Heart right ventricle (tissue), 16 donors: ENCODE results near the gene NELL2. TPM values are rescaled to one million over a fixed set of nuclear protein-coding genes. Genes with fewer than 3 reads are reported as not detected.

Experiments
- ATAC-seq, 8 donors: fragments of 200-7000 bp; cut with Tn5 transposase; one replicate each; pipeline ENCODE4 v1.9.1; 2020; ENCODE audit warnings: mild to moderate bottlenecking in 8 of 8, moderate library complexity in 8 of 8, moderate number of reproducible peaks in 1 of 8
- DNase-seq, 2 donors: peaks; one replicate each; pipeline ENCODE4 v3.0.0-alpha.2; 2020
- H3K27ac ChIP-seq, 10 donors: fragments of 200-600 bp; sonication (generic) in 2 of 10; one replicate each; pipeline versions ENCODE4 v1.5.0 to v1.8.0; 2020 to 2022; ENCODE audit warnings: mild to moderate bottlenecking in 3 of 10
- H3K27me3 ChIP-seq, 7 donors: fragments of 200-600 bp; one replicate each; pipeline ENCODE4 v1.8.0; 2021 to 2022; ENCODE audit warnings: mild to moderate bottlenecking in 2 of 7
- H3K36me3 ChIP-seq, 9 donors: fragments of 200-600 bp; sonication (generic) in 1 of 9; one replicate each; pipeline versions ENCODE4 v1.5.0 to v1.8.0; 2020 to 2022; ENCODE audit warnings: mild to moderate bottlenecking in 2 of 9
- H3K4me1 ChIP-seq, 9 donors: fragments of 200-600 bp; sonication (generic) in 1 of 9; one replicate each; pipeline versions ENCODE4 v1.5.0 to v1.8.0; 2020 to 2022; ENCODE audit warnings: mild to moderate bottlenecking in 4 of 9
- H3K4me3 ChIP-seq, 10 donors: fragments of 200-600 bp; sonication (generic) in 2 of 10; one replicate each; pipeline versions ENCODE4 v1.5.0 to v1.8.0; 2020 to 2022; ENCODE audit warnings: mild to moderate bottlenecking in 7 of 10, moderate library complexity in 2 of 10
- H3K9me3 ChIP-seq, 11 donors: fragments of 200-600 bp in 10 of 11; sonication (generic) in 2 of 11; one replicate each; pipeline versions ENCODE4 v1.5.0 to v1.8.0; 2013 to 2022; ENCODE audit warnings: mild to moderate bottlenecking in 2 of 11, control low read depth in 1 of 11, moderate library complexity in 1 of 11
- CTCF ChIP-seq, 9 donors: fragments of 200-600 bp; sonication (generic) in 2 of 9; IDR thresholded peaks; one replicate each; pipeline versions ENCODE4 v1.5.0 to v1.8.0; 2021 to 2022; ENCODE audit warnings: antibody characterized with exemption in 9 of 9, mild to moderate bottlenecking in 5 of 9, moderate library complexity in 1 of 9
- WGBS, 2 donors: extraction: QIAGEN DNeasy Blood & Tissue Kit; methylation state at CpG; one replicate each; pipeline ENCODE4 v1.1.7; 2013; ENCODE audit warnings: inconsistent platforms in 1 of 2; 5-methylcytosine and 5-hydroxymethylcytosine counted together
- intact Hi-C, 10 donors: fragments of 100-400 bp; cut with DNase I; formaldehyde crosslinking; loops; one replicate each; pipeline versions ENCODE4 v1.11.1 to v1.14.2; 2022
- polyA plus RNA-seq, 2 donors: library from polyadenylated mRNA; stranded (reverse); fragments of 200-250 nt; gene quantifications; one replicate each; pipeline ENCODE4 v1.2.3, GENCODE V29; 2013
- total RNA-seq, 10 donors: library from RNA; stranded (reverse); fragmentation: NEBNext Ultra II Directional in 3 of 10; extraction: Animal tissue kit (Norgen Biotek cat#: 25700) in 3 of 10; gene quantifications; one replicate each; pipeline versions ENCODE4 v1.2.1 to v1.2.4, GENCODE V29; 2021 to 2023
- donor health status: Arrhythmogenic right ventricular cardiomyopathy.
- donor health status: ischemic (EF 13 %, LVEDD 7.1; RV severe dilation, severe dysfunction).
- donor health status: healthy with polysubstance abuse.
- donor health status: DM: no; HTN: yes; CAD: no.
- donor health status: DM: no; HTN: no; CAD: no.
- donor health status: ischemic (EF 25% LVEDD 6.9; RV normal size, moderate dysfunction).
- donor health status: ischemic (EF 25% LVEDD 5.7; RV mildly dilated, moderate dysfunction).
- donor health status: healthy.
- donor health status: DM: yes; HTN: yes; CAD: no.
- donor health status: Ischemic cardiomyopathy.
- donor health status: ischemic (EF 35%, LVEDD 5.7; RV mildly dilated, moderate dysfunction).
- donor health status: nonischemic (EF 11% LVEDD 7.7; RV severe dilation, severe dysfunction).
- donor health status: DM: yes; HTN: yes; CAD: no.
- donor health status: PGD.
- donor health status: ischemic (EF 29% LVEDD 5.4; RV normal size, mild dysfunction).
- donor health status: nonischemic (EF 23%, LVEDD 6.1; RV moderate dilation, normal function).

Gene NELL2
- total and polyA plus RNA-seq, 12 donors: 0.06 to 2.8 (median 0.46) TPM; not detected in 3

GRCh38 chr12:44532940-44533339 lies 343.2 kb downstream of the NELL2 start:
- Histone ChIP-seq H3K36me3 (no peaks in the 10 kb centered on the region), H3K4me1 (no peaks in the 10 kb centered on the region), H3K9me3 (no peaks in the 10 kb centered on the region), H3K4me3 (no peak overlapping the region), H3K27ac (no peak overlapping the region), H3K27me3 (no peaks in the 10 kb centered on the region)
- 67 to 71% methylated on average over 1 of the region's 1 CpG for WGBS, 2 donors
- TF ChIP-seq CTCF (IDR thresholded peaks at IDR 0.05): no peak
- intact Hi-C loops: no loop called here
- no peak for ATAC-seq
- no peak for DNase-seq

GRCh38 chr12:44531320-44531971 lies 344.7 kb downstream of the NELL2 start:
- H3K4me3 ChIP-seq: no peak overlapping the region
- 42 to 53% methylated on average over 2 of the region's 2 CpGs for WGBS, 2 donors
- H3K27me3 ChIP-seq: no peaks in the 10 kb centered on the region
- H3K4me1 ChIP-seq: no peaks in the 10 kb centered on the region
- intact Hi-C loops: no loop called here
- H3K9me3 ChIP-seq: no peaks in the 10 kb centered on the region
- no peaks in the 10 kb centered on the region for H3K36me3 ChIP-seq
- no peak for DNase-seq
- no peak for TF ChIP-seq CTCF (IDR thresholded peaks at IDR 0.05)
- no peak for ATAC-seq
- H3K27ac ChIP-seq: no peak overlapping the region

GRCh38 chr12:44526655-44527182 lies 349.4 kb downstream of the NELL2 start:
- Histone ChIP-seq H3K27me3 (no peaks in the 10 kb centered on the region), H3K4me3 (no peak overlapping the region), H3K9me3 (no peaks in the 10 kb centered on the region), H3K4me1 (no peaks in the 10 kb centered on the region), H3K36me3 (no peaks in the 10 kb centered on the region), H3K27ac (no peak overlapping the region)
- no peak for TF ChIP-seq CTCF (IDR thresholded peaks at IDR 0.05)
- DNase-seq (no peak), ATAC-seq (no peak)
- intact Hi-C loops: no loop called here
- WGBS, 2 donors: 89 to 90% methylated on average over 9 of the region's 9 CpGs

- no peaks in the 10 kb centered on the region for H3K36me3 ChIP-seq
- no peak for TF ChIP-seq CTCF (IDR thresholded peaks at IDR 0.05)
- ATAC-seq: no peak
- H3K27me3 ChIP-seq: no peaks in the 10 kb centered on the region
- H3K27ac ChIP-seq: no peak overlapping the region
- DNase-seq: no peak
- no peaks in the 10 kb centered on the region for H3K9me3 ChIP-seq
- no peak overlapping the region for H3K4me3 ChIP-seq
- no peaks in the 10 kb centered on the region for H3K4me1 ChIP-seq
- WGBS, 2 donors: 58% methylated on average over 4 of the region's 4 CpGs
- intact Hi-C loops: no loop called here
Measured at GRCh38 chr12:44525806-44526654, 350.1 kb downstream of the NELL2 start.
